HEK293 (cell line): ENCODE measurements around the gene CCT6B.

Experiments
- CTCF ChIA-PET: fragments of 350-600 bp; formaldehyde crosslinking; extraction: SDS; loops from one replicate; lab custom pipeline; 2021; ENCODE audit warnings: antibody characterized with exemption; lab: Yijun Ruan, JAX
- POLR2A ChIA-PET: fragments of 300-600 bp; formaldehyde crosslinking; extraction: SDS; loops from one replicate; lab custom pipeline; 2020; ENCODE audit warnings: antibody characterized with exemption, inconsistent platforms; lab: Yijun Ruan, JAX
- H3K27ac ChIP-seq: fragments of 200-500 bp; sonication (Bioruptor generic); 2 replicates; pipeline ENCODE4 v1.5.1; 2014; ENCODE audit warnings: low read depth, low read length, control low read depth, inconsistent platforms; ENCODE audit errors: extremely low read depth
- H3K36me3 ChIP-seq, 2 experiments: fragments of 200-500 bp in 1 of 2; sonication (Bioruptor generic) in 1 of 2; 1 replicate in 1 of 2; 2 replicates in 1 of 2; pipeline ENCODE4 v1.5.1; 2014 to 2017; ENCODE audit warnings: inconsistent platforms in 2 of 2, low read length in 2 of 2; ENCODE audit not compliant: control insufficient read depth in 2 of 2, insufficient read depth in 1 of 2
- H3K4me1 ChIP-seq: fragments of 200-500 bp; sonication (Bioruptor generic); 2 replicates; pipeline ENCODE4 v1.5.1; 2014; ENCODE audit warnings: mild to moderate bottlenecking, low read length, inconsistent platforms; ENCODE audit not compliant: control insufficient read depth, insufficient read depth
- H3K4me3 ChIP-seq: 2 replicates; pipeline ENCODE4 v1.5.1; 2011; ENCODE audit warnings: low read depth, mild to moderate bottlenecking, control low read depth, low read length, moderate library complexity
- H3K9me3 ChIP-seq: fragments of 200-500 bp; sonication (Bioruptor generic); 2 replicates; pipeline ENCODE4 v1.5.1; 2014; ENCODE audit warnings: low read depth, low read length, inconsistent platforms; ENCODE audit not compliant: control insufficient read depth, insufficient read depth
- EGR2 ChIP-seq: fragments of 450-650 bp; formaldehyde crosslinking; IDR thresholded peaks from 2 replicates; pipeline ENCODE4 v1.5.1; 2016; ENCODE audit warnings: low read depth, missing biosample characterization, missing genetic modification characterization
- GLI4 ChIP-seq: fragments of 450-650 bp; formaldehyde crosslinking; IDR thresholded peaks from 2 replicates; pipeline ENCODE4 v1.5.1; 2016; ENCODE audit warnings: missing biosample characterization, missing genetic modification characterization
- IKZF3 ChIP-seq: fragments of 450-650 bp; IDR thresholded peaks from 2 replicates; pipeline ENCODE4 v1.5.0; 2018; ENCODE audit warnings: missing biosample characterization, mild to moderate bottlenecking, missing genetic modification characterization, moderate library complexity
- PRDM1 ChIP-seq: fragments of 450-650 bp; formaldehyde crosslinking; IDR thresholded peaks from 2 replicates; pipeline ENCODE4; 2016; ENCODE audit warnings: missing biosample characterization, missing genetic modification characterization
- SCRT2 ChIP-seq: fragments of 450-650 bp; formaldehyde crosslinking; IDR thresholded peaks from 2 replicates; pipeline ENCODE4 v1.5.1; 2016; ENCODE audit warnings: missing biosample characterization, missing genetic modification characterization
- TRIM28 ChIP-seq: IDR thresholded peaks from 2 replicates; pipeline ENCODE4 v1.6.1; 2011; ENCODE audit warnings: low read length, control low read depth, borderline replicate concordance
- YY2 ChIP-seq: fragments of 450-650 bp; formaldehyde crosslinking; IDR thresholded peaks from 2 replicates; pipeline ENCODE4 v1.5.1; 2016; ENCODE audit warnings: missing biosample characterization, missing genetic modification characterization
- ZBTB1 ChIP-seq: fragments of 450-650 bp; formaldehyde crosslinking; IDR thresholded peaks from 2 replicates; pipeline ENCODE4 v1.5.1; 2016; ENCODE audit warnings: missing biosample characterization, missing genetic modification characterization
- ZBTB7A ChIP-seq: fragments of 450-650 bp; formaldehyde crosslinking; IDR thresholded peaks from 2 replicates; pipeline ENCODE4 v1.5.1; 2016; ENCODE audit warnings: low read depth, missing biosample characterization, missing genetic modification characterization
- ZFHX2 ChIP-seq: fragments of 450-650 bp; formaldehyde crosslinking; conservative IDR thresholded peaks from 2 replicates; pipeline ENCODE4 v1.5.1; 2016; ENCODE audit warnings: missing biosample characterization, missing genetic modification characterization
- ZFP41 ChIP-seq: fragments of 450-650 bp; formaldehyde crosslinking; IDR thresholded peaks from 2 replicates; pipeline ENCODE4 v1.5.1; 2016; ENCODE audit warnings: missing biosample characterization, missing genetic modification characterization, borderline replicate concordance
- ZNF112 ChIP-seq: fragments of 450-650 bp; formaldehyde crosslinking; IDR thresholded peaks from 2 replicates; pipeline ENCODE4 v1.5.0; 2017; ENCODE audit warnings: missing biosample characterization, missing genetic modification characterization
- ZNF19 ChIP-seq: fragments of 450-650 bp; formaldehyde crosslinking; IDR thresholded peaks from 2 replicates; pipeline ENCODE4; 2016; ENCODE audit warnings: missing biosample characterization, missing genetic modification characterization, low read depth
- ZNF24 ChIP-seq: fragments of 450-650 bp; formaldehyde crosslinking; IDR thresholded peaks from 2 replicates; pipeline ENCODE4 v1.5.1; 2016; ENCODE audit warnings: missing biosample characterization, missing genetic modification characterization
- ZNF423 ChIP-seq: fragments of 450-650 bp; formaldehyde crosslinking; IDR thresholded peaks from 2 replicates; pipeline ENCODE4 v1.5.1; 2016; ENCODE audit warnings: missing biosample characterization, missing genetic modification characterization
- ZNF596 ChIP-seq: fragments of 450-650 bp; IDR thresholded peaks from 2 replicates; pipeline ENCODE4 v1.5.0; 2018; ENCODE audit warnings: missing biosample characterization, mild to moderate bottlenecking, missing genetic modification characterization, moderate library complexity
- ZNF600 ChIP-seq: fragments of 450-650 bp; formaldehyde crosslinking; IDR thresholded peaks from 2 replicates; pipeline ENCODE4 v1.5.1; 2016; ENCODE audit warnings: missing biosample characterization, missing genetic modification characterization
- ZNF660 ChIP-seq: fragments of 450-650 bp; IDR thresholded peaks from 2 replicates; pipeline ENCODE4 v1.5.1; 2018; ENCODE audit warnings: missing biosample characterization, mild to moderate bottlenecking, missing genetic modification characterization
- ZNF776 ChIP-seq: fragments of 450-650 bp; formaldehyde crosslinking; IDR thresholded peaks from 2 replicates; pipeline ENCODE4 v1.5.0; 2017; ENCODE audit warnings: missing biosample characterization, missing genetic modification characterization, borderline replicate concordance
- TF ChIP-seq, protein P1 (sequence below): fragments of 450-650 bp; formaldehyde crosslinking; IDR thresholded peaks from 2 replicates; pipeline ENCODE4 v1.5.1; 2016; ENCODE audit warnings: missing biosample characterization, missing genetic modification characterization
- TF ChIP-seq, protein P2 (sequence below): fragments of 450-650 bp; formaldehyde crosslinking; IDR thresholded peaks from 2 replicates; pipeline ENCODE4 v1.5.1; 2016; ENCODE audit warnings: missing biosample characterization, missing genetic modification characterization
- TF ChIP-seq, protein P3 (sequence below): fragments of 450-650 bp; formaldehyde crosslinking; IDR thresholded peaks from 2 replicates; pipeline ENCODE4 v1.5.1; 2017; ENCODE audit warnings: missing biosample characterization, missing genetic modification characterization

Gene CCT6B

DNA sequence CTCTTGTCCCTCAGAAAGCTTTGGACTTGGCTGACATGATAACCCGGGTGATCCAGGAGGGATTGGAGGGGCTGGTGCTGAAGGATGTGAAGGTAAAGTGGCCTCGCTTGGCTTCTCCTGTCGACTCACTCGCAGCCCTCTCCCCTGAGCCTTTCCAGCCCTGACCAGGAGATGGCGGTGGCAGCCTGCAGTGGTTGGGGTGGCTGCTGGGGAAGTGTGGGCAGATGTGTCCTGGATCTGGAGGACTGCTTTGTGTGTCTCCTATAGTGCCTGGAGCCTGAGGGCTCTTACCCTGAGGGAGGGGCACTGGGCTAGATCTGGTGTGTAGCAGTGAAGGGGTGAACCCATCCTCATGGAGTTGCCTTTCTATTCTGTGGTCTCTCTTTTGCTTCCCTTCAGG is 36.9 kb upstream of the CCT6B start (continued):
- TF ChIP-seq ZNF600 (no peak), ZNF423 (no peak), ZBTB7A (tag by site-specific recombination) (no peak), ZNF19 (tag by site-specific recombination) (no peak), ZNF660 (peak; percentile 19; the same call in 1 of the 2 replicates), PRDM1 (tag by site-specific recombination) (peak; percentile 62), ZBTB1 (tag by site-specific recombination) (no peak), SCRT2 (tag by site-specific recombination) (no peak), ZFP41 (no peak), ZNF596 (no peak), ZFHX2 (peak; percentile 59; the same call in 1 of the 2 replicates), ZNF24 (tag by site-specific recombination) (no peak), TRIM28 (no peak), YY2 (tag by site-specific recombination) (no peak), GLI4 (no peak), IKZF3 (tag by site-specific recombination) (no peak), ZNF112 (tag by site-specific recombination) (no peak), EGR2 (peak; percentile 43; the same call in 1 of the 2 replicates)
- TF ChIP-seq, protein P1, sequence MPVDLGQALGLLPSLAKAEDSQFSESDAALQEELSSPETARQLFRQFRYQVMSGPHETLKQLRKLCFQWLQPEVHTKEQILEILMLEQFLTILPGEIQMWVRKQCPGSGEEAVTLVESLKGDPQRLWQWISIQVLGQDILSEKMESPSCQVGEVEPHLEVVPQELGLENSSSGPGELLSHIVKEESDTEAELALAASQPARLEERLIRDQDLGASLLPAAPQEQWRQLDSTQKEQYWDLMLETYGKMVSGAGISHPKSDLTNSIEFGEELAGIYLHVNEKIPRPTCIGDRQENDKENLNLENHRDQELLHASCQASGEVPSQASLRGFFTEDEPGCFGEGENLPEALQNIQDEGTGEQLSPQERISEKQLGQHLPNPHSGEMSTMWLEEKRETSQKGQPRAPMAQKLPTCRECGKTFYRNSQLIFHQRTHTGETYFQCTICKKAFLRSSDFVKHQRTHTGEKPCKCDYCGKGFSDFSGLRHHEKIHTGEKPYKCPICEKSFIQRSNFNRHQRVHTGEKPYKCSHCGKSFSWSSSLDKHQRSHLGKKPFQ, result no peak
- TF ChIP-seq, protein P2, sequence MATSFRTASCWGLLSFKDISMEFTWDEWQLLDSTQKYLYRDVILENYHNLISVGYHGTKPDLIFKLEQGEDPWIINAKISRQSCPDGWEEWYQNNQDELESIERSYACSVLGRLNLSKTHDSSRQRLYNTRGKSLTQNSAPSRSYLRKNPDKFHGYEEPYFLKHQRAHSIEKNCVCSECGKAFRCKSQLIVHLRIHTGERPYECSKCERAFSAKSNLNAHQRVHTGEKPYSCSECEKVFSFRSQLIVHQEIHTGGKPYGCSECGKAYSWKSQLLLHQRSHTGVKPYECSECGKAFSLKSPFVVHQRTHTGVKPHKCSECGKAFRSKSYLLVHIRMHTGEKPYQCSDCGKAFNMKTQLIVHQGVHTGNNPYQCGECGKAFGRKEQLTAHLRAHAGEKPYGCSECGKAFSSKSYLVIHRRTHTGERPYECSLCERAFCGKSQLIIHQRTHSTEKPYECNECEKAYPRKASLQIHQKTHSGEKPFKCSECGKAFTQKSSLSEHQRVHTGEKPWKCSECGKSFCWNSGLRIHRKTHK (tag by site-specific recombination), result no peak

DNA sequence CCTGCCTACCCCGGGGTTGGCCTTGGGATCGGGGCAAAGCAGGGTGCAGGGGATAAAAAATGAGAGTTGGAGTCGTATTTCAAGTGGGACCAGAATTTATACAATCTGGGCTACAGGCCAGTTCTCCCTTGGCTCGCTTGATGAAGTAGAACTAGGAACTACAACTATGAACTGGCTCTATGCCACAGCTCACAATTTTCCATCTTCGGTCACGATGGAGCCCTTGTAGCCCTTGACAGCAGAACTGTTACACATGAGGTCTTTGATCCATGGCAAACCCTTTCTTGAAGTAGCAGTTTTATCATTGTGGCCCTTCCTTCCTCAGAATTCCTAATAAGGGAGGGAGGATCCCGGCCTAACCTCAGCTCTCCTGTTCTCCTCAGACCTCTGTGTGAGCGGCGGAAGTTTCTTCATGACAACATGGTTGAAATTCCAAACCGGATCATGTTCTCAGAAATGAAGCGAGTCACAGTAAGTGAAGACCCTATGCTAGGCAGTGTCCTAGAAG is 36.1 kb upstream of the CCT6B start:
- TF ChIP-seq, protein P3, sequence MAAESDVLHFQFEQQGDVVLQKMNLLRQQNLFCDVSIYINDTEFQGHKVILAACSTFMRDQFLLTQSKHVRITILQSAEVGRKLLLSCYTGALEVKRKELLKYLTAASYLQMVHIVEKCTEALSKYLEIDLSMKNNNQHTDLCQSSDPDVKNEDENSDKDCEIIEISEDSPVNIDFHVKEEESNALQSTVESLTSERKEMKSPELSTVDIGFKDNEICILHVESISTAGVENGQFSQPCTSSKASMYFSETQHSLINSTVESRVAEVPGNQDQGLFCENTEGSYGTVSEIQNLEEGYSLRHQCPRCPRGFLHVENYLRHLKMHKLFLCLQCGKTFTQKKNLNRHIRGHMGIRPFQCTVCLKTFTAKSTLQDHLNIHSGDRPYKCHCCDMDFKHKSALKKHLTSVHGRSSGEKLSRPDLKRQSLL (tag by site-specific recombination), result 0 out of 2 replicates have a peak, but pooled peaks have one; percentile 10
- no peak for TF ChIP-seq ZNF776 (tag by site-specific recombination)
- no peaks in the 10 kb centered on the region for H3K4me1 ChIP-seq
- ChIA-PET CTCF (interaction anchor here (0.6 to 8.4 kb wide), 10 partner anchors 15 to 537 kb away, joined by 3 to 79 read pairs (median 3); partner anchors contain the start of genes FNDC8 and RAD51D), POLR2A (interaction anchor here (1.0 kb wide), 1 partner anchor 121 kb away, joined by 3 read pairs; no protein-coding TSS in a partner anchor)
- H3K4me3 ChIP-seq, result no peak overlapping the region
- H3K27ac ChIP-seq, result no peak overlapping the region
- peaks cover 31 to 96% of the 10 kb centered on the region in 2 experiments for H3K36me3 ChIP-seq
- no peaks in the 10 kb centered on the region for H3K9me3 ChIP-seq
